ENCODE results near the gene CHMP6. TPM values are rescaled to one million over a fixed set of nuclear protein-coding genes. Genes with fewer than 3 reads are reported as not detected.

The CHMP6 gene
- total RNA-seq, 4 donors from 2014 or later = 16.7 to 23.8 (median 22.1) TPM

- no peaks in the 10 kb centered on the region for H3K9me3 ChIP-seq
- WGBS, 2 donors = 81 to 94% methylated on average over 9 to 13 of the region's 16 CpGs
- H3K27me3 ChIP-seq = no peaks in the 10 kb centered on the region
- peaks cover 0 to 83% (median 7%) of the 10 kb centered on the region in 3 donors for H3K36me3 ChIP-seq
- no peak overlapping the region for H3K27ac ChIP-seq
- TF ChIP-seq POLR2A (IDR thresholded peaks at IDR 0.05) = no peak
- no peak overlapping the region for H3K4me3 ChIP-seq
- peaks cover 0 to 29% (median 0%) of the 10 kb centered on the region in 3 donors for H3K4me1 ChIP-seq
- intact Hi-C loops (cut with DNase I) = no loop called here
- no peak for DNase-seq
These were observed 39.4 kb upstream of the CHMP6 start for GRCh38 chr17:80952291-80952690.

GRCh38 chr17:80953471-80954315 is 37.9 kb upstream of the CHMP6 start:
- TF ChIP-seq CTCF (IDR thresholded peaks at IDR 0.05) = no peak
- TF ChIP-seq POLR2A (IDR thresholded peaks at IDR 0.05) = no peak
- no peak overlapping the region for H3K27ac ChIP-seq
- intact Hi-C loops (cut with DNase I) = no loop called here
- H3K27me3 ChIP-seq = no peaks in the 10 kb centered on the region
- H3K36me3 ChIP-seq = peaks cover 0 to 69% (median 7%) of the 10 kb centered on the region in 3 donors
- no peak overlapping the region for H3K4me3 ChIP-seq
- peaks cover 0 to 27% (median under 1%) of the 10 kb centered on the region in 3 donors for H3K4me1 ChIP-seq
- 93 to 98% methylated on average over 15 to 19 of the region's 22 CpGs for WGBS, 2 donors
- DNase-seq = no peak
- no peaks in the 10 kb centered on the region for H3K9me3 ChIP-seq

GRCh38 chr17:80955078-80955477 is 36.6 kb upstream of the CHMP6 start:
- 80 to 88% methylated on average over 5 of the region's 5 CpGs for WGBS, 2 donors
- H3K27ac ChIP-seq = no peak overlapping the region
- peaks cover 0 to 55% (median 7%) of the 10 kb centered on the region in 3 donors for H3K36me3 ChIP-seq
- H3K4me3 ChIP-seq = no peak overlapping the region
- DNase-seq = no peak
- intact Hi-C loops (cut with DNase I) = no loop called here
- H3K4me1 ChIP-seq = peaks cover 6 to 28% (median 14%) of the 10 kb centered on the region in 3 donors
- no peaks in the 10 kb centered on the region for H3K9me3 ChIP-seq
- TF ChIP-seq CTCF (IDR thresholded peaks at IDR 0.05) (no peak), POLR2A (IDR thresholded peaks at IDR 0.05) (no peak)
- H3K27me3 ChIP-seq = no peaks in the 10 kb centered on the region

- no peaks in the 10 kb centered on the region for H3K9me3 ChIP-seq
- no peak for DNase-seq
- intact Hi-C loops (cut with DNase I) = no loop called here
- peaks cover 0 to 53% (median 7%) of the 10 kb centered on the region in 3 donors for H3K36me3 ChIP-seq
- no peaks in the 10 kb centered on the region for H3K27me3 ChIP-seq
- TF ChIP-seq POLR2A (IDR thresholded peaks at IDR 0.05) (no peak), CTCF (IDR thresholded peaks at IDR 0.05) (no peak)
- peaks cover 6 to 32% (median 20%) of the 10 kb centered on the region in 3 donors for H3K4me1 ChIP-seq
- 90 to 91% methylated on average over 16 of the region's 16 CpGs for WGBS, 2 donors
- no peak overlapping the region for H3K4me3 ChIP-seq
- no peak overlapping the region for H3K27ac ChIP-seq
These were observed 35.9 kb upstream of the CHMP6 start for GRCh38 chr17:80955671-80956280.

GRCh38 chr17:80956321-80957190 is 35.1 kb upstream of the CHMP6 start:
- no peak for TF ChIP-seq POLR2A (IDR thresholded peaks at IDR 0.05)
- no peak for TF ChIP-seq CTCF (IDR thresholded peaks at IDR 0.05)
- 85 to 89% methylated on average over 8 to 11 of the region's 29 CpGs for WGBS, 2 donors

More at GRCh38 chr17:80956321-80957190, 35.1 kb upstream of the CHMP6 start:
- no peaks in the 10 kb centered on the region for H3K27me3 ChIP-seq
- no peaks in the 10 kb centered on the region for H3K9me3 ChIP-seq
- no peak for DNase-seq
- H3K27ac ChIP-seq = no peak overlapping the region
- intact Hi-C loops (cut with DNase I) = no loop called here
- no peak overlapping the region for H3K4me3 ChIP-seq
- H3K4me1 ChIP-seq = peaks cover 6 to 31% (median 20%) of the 10 kb centered on the region in 3 donors
- peaks cover 0 to 45% (median 4%) of the 10 kb centered on the region in 3 donors for H3K36me3 ChIP-seq

All from esophagus squamous epithelium (tissue), 5 donors.